ENCODE measurements around the gene LY6G5C. TPM values are rescaled to one million over a fixed set of nuclear protein-coding genes. Genes with fewer than 3 reads are reported as not detected.
"Not testable (repeated sequence)": the region's sequence is repeated elsewhere in the genome, so short reads cannot be mapped to it uniquely, and the experiment has no call there.

Gene LY6G5C
- total RNA-seq, 2 donors from 2014 or later = not detected

DNA sequence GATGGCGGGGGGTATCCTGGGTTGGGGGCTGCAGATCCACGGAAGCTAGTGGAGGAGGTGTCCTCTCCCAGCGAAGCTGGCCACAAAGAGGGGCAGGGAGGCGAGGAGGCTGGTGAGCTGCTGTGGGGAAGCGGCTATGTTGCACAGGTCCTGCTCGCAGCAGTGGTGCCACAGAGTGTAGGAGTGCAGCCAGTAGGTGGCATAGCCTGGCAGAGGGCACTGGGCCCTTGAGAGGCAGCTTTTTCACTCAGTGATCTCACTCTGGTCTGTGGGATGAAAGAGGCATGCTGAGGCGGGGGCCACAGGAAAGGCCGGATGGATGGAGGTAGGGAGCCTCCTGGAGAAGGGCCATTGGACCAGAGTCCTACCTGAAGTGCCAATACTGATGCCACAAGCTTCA lies 31.4 kb upstream of the LY6G5C start:
- no peak overlapping the region for H3K4me3 ChIP-seq
- DNase-seq (ENCODE audit: low spot score) = no peak
- H3K27me3 ChIP-seq (replicated peaks; ENCODE audit: insufficient read depth) = no peaks in the 10 kb centered on the region
- no peaks in the 10 kb centered on the region for H3K36me3 ChIP-seq
- TF ChIP-seq, protein P1, sequence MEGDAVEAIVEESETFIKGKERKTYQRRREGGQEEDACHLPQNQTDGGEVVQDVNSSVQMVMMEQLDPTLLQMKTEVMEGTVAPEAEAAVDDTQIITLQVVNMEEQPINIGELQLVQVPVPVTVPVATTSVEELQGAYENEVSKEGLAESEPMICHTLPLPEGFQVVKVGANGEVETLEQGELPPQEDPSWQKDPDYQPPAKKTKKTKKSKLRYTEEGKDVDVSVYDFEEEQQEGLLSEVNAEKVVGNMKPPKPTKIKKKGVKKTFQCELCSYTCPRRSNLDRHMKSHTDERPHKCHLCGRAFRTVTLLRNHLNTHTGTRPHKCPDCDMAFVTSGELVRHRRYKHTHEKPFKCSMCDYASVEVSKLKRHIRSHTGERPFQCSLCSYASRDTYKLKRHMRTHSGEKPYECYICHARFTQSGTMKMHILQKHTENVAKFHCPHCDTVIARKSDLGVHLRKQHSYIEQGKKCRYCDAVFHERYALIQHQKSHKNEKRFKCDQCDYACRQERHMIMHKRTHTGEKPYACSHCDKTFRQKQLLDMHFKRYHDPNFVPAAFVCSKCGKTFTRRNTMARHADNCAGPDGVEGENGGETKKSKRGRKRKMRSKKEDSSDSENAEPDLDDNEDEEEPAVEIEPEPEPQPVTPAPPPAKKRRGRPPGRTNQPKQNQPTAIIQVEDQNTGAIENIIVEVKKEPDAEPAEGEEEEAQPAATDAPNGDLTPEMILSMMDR (IDR thresholded peaks at IDR 0.05) = no peak
- H3K4me1 ChIP-seq (ENCODE audit: control insufficient read depth in 1 of 2, low read depth in 2 of 2) = no peaks in the 10 kb centered on the region
- H3K27ac ChIP-seq = no peak overlapping the region
- no peak for ATAC-seq (ENCODE audit: insufficient number of reproducible peaks, low FRiP score, low read depth)
- H3K9me3 ChIP-seq = no peaks in the 10 kb centered on the region

DNA sequence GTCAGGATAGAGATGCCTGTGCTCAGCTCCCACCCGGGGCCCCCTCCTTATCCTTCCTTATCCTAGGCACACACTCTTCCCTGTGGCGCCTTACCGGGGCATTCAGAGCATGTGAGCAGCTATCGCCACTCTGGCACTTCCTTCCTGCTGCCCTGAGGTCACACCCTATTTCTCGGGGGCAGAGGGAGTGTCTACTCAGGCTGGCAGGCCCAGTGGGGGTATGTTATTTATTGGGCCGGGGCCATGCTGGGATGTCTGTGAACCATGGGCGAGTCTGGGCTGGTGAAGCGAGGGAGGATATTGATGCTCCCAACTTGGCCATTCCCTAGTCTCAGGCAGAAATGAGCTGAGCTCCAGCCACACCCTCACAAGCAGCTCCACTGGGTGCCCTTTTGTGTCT lies 30.4 kb upstream of the LY6G5C start:
- TF ChIP-seq, protein P1 (IDR thresholded peaks at IDR 0.05) = no peak
- H3K9me3 ChIP-seq = no peaks in the 10 kb centered on the region
- H3K36me3 ChIP-seq = no peaks in the 10 kb centered on the region
- ATAC-seq (ENCODE audit: insufficient number of reproducible peaks, low FRiP score, low read depth) (no peak), DNase-seq (ENCODE audit: low spot score) (no peak)
- H3K4me1 ChIP-seq (ENCODE audit: control insufficient read depth in 1 of 2, low read depth in 2 of 2) = no peaks in the 10 kb centered on the region
- H3K4me3 ChIP-seq = no peak overlapping the region
- no peaks in the 10 kb centered on the region for H3K27me3 ChIP-seq (replicated peaks; ENCODE audit: insufficient read depth)
- no peak overlapping the region for H3K27ac ChIP-seq

DNA sequence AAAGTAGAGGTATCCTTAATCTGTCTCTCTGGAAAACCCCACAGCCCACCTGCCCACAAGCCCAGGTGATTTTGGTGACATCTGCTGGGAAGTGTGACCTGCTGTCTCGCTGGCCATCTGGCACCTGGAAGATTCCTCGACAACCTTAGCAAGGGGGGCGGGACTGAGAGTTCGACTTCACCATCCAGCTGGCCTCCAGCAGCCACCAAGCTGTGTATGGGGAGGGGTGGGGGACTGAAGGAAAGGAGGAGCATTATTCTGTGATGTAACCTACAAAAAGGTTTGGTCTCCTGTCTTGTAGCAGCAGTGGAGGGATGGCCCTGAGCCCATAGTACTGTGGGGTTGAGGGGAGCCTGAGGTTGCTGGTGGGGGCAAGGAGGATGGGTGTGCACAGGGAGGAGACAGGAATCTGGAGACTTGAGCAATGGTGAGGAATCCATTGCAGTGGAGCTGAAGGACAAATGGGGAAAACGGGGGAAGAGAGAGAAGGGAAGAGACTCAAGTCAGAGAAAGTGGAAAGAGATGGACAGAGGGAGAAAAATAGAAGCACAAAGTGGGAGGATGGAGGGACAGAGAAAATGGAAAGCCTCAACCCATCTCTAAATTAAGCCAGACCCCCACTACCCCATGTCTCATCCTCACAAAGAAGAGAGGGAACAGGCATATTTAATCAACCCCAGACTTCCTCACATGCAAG lies 29.8 kb upstream of the LY6G5C start:
- H3K4me3 ChIP-seq = no peak overlapping the region
- no peaks in the 10 kb centered on the region for H3K4me1 ChIP-seq (ENCODE audit: control insufficient read depth in 1 of 2, low read depth in 2 of 2)
- H3K27me3 ChIP-seq (replicated peaks; ENCODE audit: insufficient read depth) = no peaks in the 10 kb centered on the region
- DNase-seq (ENCODE audit: low spot score) = no peak
- no peaks in the 10 kb centered on the region for H3K9me3 ChIP-seq
- H3K27ac ChIP-seq = no peak overlapping the region
- TF ChIP-seq, protein P1 (IDR thresholded peaks at IDR 0.05) = no peak
- no peak for ATAC-seq (ENCODE audit: insufficient number of reproducible peaks, low FRiP score, low read depth)
- H3K36me3 ChIP-seq = no peaks in the 10 kb centered on the region

DNA sequence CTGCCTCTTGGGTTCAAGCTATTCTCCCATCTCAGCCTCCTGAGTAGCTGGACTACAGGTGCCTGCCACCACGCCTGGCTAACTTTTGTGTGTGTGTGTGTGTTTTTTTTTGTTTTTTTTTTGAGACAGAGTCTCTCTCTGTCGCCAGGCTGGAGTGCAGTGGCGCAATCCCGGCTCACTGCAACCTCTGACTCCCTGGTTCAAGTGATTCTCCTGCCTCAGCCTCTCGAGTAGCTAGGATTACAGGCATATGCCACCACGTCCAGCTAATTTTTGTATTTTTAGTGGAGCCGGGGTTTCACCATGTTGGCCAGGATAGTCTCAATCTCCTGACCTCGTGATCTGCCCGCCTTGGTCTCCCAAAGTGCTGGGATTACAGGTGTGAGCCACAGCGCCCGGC lies 28.3 kb upstream of the LY6G5C start:
- not testable (repeated sequence) for H3K4me1 ChIP-seq (ENCODE audit: control insufficient read depth in 1 of 2, low read depth in 2 of 2); ATAC-seq (ENCODE audit: insufficient number of reproducible peaks, low FRiP score, low read depth); H3K4me3 ChIP-seq; H3K9me3 ChIP-seq; H3K27ac ChIP-seq; H3K36me3 ChIP-seq; H3K27me3 ChIP-seq (replicated peaks; ENCODE audit: insufficient read depth); DNase-seq (ENCODE audit: low spot score)

DNA sequence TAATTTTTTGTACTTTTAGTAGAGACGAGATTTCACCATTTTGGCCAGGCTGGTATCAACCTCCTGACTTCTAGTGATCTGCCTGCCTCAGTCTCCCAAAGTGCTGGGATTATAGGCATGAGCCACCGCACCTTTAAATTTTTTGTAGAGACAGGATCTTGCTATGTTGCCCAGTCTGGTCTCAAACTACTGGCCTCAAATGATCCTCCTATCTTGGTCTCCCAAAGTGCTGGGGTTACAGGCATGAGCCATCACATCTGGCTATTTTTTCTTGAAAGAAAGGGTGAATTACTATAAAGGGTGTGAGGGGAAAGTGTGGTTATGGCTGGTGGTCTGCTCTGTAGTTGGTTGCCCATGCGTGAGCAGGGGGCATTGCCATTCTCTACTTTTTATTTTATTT lies 27.4 kb upstream of the LY6G5C start:
- Histone ChIP-seq H3K9me3 (no peaks in the 10 kb centered on the region), H3K4me1 (ENCODE audit: control insufficient read depth in 1 of 2, low read depth in 2 of 2) (peaks cover 3 to 6% of the 10 kb centered on the region in 2 donors), H3K4me3 (no peak overlapping the region), H3K27me3 (replicated peaks; ENCODE audit: insufficient read depth) (no peaks in the 10 kb centered on the region), H3K27ac (no peak overlapping the region), H3K36me3 (no peaks in the 10 kb centered on the region)
- no peak for DNase-seq (ENCODE audit: low spot score)
- TF ChIP-seq, protein P1 (IDR thresholded peaks at IDR 0.05) = no peak
- ATAC-seq (ENCODE audit: insufficient number of reproducible peaks, low FRiP score, low read depth) = no peak

DNA sequence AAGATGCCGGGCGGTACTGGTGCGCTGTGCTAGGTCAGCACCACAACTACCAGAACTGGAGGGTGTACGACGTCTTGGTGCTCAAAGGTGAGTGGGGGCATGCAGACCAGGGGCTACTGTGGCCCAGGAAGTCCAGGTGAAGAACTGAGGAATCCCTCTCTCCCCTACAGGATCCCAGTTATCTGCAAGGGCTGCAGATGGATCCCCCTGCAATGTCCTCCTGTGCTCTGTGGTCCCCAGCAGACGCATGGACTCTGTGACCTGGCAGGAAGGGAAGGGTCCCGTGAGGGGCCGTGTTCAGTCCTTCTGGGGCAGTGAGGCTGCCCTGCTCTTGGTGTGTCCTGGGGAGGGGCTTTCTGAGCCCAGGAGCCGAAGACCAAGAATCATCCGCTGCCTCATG lies 26.8 kb upstream of the LY6G5C start:
- no peak overlapping the region for H3K27ac ChIP-seq
- ATAC-seq (ENCODE audit: insufficient number of reproducible peaks, low FRiP score, low read depth) (no peak), DNase-seq (ENCODE audit: low spot score) (no peak)
- H3K9me3 ChIP-seq = no peaks in the 10 kb centered on the region
- TF ChIP-seq, protein P1 (IDR thresholded peaks at IDR 0.05) = no peak
- no peaks in the 10 kb centered on the region for H3K36me3 ChIP-seq
- no peaks in the 10 kb centered on the region for H3K27me3 ChIP-seq (replicated peaks; ENCODE audit: insufficient read depth)
- H3K4me3 ChIP-seq = no peak overlapping the region
- peaks cover 3 to 6% of the 10 kb centered on the region in 2 donors for H3K4me1 ChIP-seq (ENCODE audit: control insufficient read depth in 1 of 2, low read depth in 2 of 2)

Data from thoracic aorta (tissue), 2 donors.